Nephron progenitor cell (in vitro differentiated cells): ENCODE data around the gene WASF2.

ENCODE experiments used
- DNase-seq: peaks from one replicate; pipeline ENCODE4 v3.0.0; 2021
- H3K27ac Mint-ChIP-seq: 2 replicates; pipeline ENCODE4 v1.8.0; 2021; ENCODE audit warnings: mild to moderate bottlenecking, moderate library complexity, mixed read lengths
- H3K27me3 Mint-ChIP-seq: 2 replicates; pipeline ENCODE4 v1.8.0; 2021; ENCODE audit warnings: mild to moderate bottlenecking, low read depth, mixed read lengths; ENCODE audit not compliant: poor library complexity
- H3K36me3 Mint-ChIP-seq: 2 replicates; pipeline ENCODE4 v1.8.0; 2021; ENCODE audit warnings: low read depth, mixed read lengths
- H3K4me1 Mint-ChIP-seq: 2 replicates; pipeline ENCODE4 v1.8.0; 2021; ENCODE audit warnings: mixed read lengths
- H3K4me3 Mint-ChIP-seq: 2 replicates; pipeline ENCODE4 v1.8.0; 2021; ENCODE audit warnings: mild to moderate bottlenecking, moderate library complexity, mixed read lengths
- H3K9me3 Mint-ChIP-seq: 2 replicates; pipeline ENCODE4 v1.8.0; 2021; ENCODE audit warnings: mild to moderate bottlenecking, moderate library complexity, mixed read lengths
- CTCF ChIP-seq: fragments of 200-600 bp; sonication (generic); IDR thresholded peaks from 2 replicates; pipeline ENCODE4 v1.5.0; 2021; ENCODE audit warnings: antibody characterized with exemption

The WASF2 gene

GRCh38 chr1:27361044-27361402 is 128.9 kb downstream of the WASF2 start:
- peaks cover 40% of the 10 kb centered on the region for H3K27me3 Mint-ChIP-seq

GRCh38 chr1:27360159-27361043 is 129.6 kb downstream of the WASF2 start:
- Mint-ChIP-seq H3K27ac (no peak overlapping the region), H3K36me3 (peaks cover 9% of the 10 kb centered on the region), H3K27me3 (peaks cover 40% of the 10 kb centered on the region), H3K4me1 (peaks cover 63% of the 10 kb centered on the region), H3K9me3 (no peaks in the 10 kb centered on the region), H3K4me3 (peak overlapping the region; percentile 75)
- no peak for TF ChIP-seq CTCF
- peak; percentile 59 for DNase-seq

More at GRCh38 chr1:27361044-27361402, 128.9 kb downstream of the WASF2 start:
- H3K4me1 Mint-ChIP-seq: peaks cover 64% of the 10 kb centered on the region
- no peak for TF ChIP-seq CTCF
- DNase-seq: no peak
- H3K27ac Mint-ChIP-seq: no peak overlapping the region
- peak overlapping the region; percentile 75 for H3K4me3 Mint-ChIP-seq
- H3K36me3 Mint-ChIP-seq: peaks cover 5% of the 10 kb centered on the region
- H3K9me3 Mint-ChIP-seq: no peaks in the 10 kb centered on the region

GRCh38 chr1:27359822-27360158 is 130.2 kb downstream of the WASF2 start:
- peaks cover 45% of the 10 kb centered on the region for H3K27me3 Mint-ChIP-seq
- H3K9me3 Mint-ChIP-seq: no peaks in the 10 kb centered on the region
- H3K36me3 Mint-ChIP-seq: peaks cover 10% of the 10 kb centered on the region
- H3K27ac Mint-ChIP-seq: no peak overlapping the region
- DNase-seq: no peak
- H3K4me3 Mint-ChIP-seq: peak overlapping the region; percentile 75
- H3K4me1 Mint-ChIP-seq: peaks cover 61% of the 10 kb centered on the region
- TF ChIP-seq CTCF: no peak

GRCh38 chr1:27358928-27359313 is 131.0 kb downstream of the WASF2 start:
- no peak for DNase-seq
- TF ChIP-seq CTCF: no peak
- peaks cover 54% of the 10 kb centered on the region for H3K4me1 Mint-ChIP-seq
- no peaks in the 10 kb centered on the region for H3K9me3 Mint-ChIP-seq
- no peak overlapping the region for H3K27ac Mint-ChIP-seq
- H3K4me3 Mint-ChIP-seq: peak overlapping the region; percentile 3
- H3K36me3 Mint-ChIP-seq: peaks cover 10% of the 10 kb centered on the region
- H3K27me3 Mint-ChIP-seq: peaks cover 42% of the 10 kb centered on the region

GRCh38 chr1:27358038-27358927 is 131.7 kb downstream of the WASF2 start:
- peaks cover 52% of the 10 kb centered on the region for H3K4me1 Mint-ChIP-seq
- no peak for DNase-seq
- H3K27ac Mint-ChIP-seq: no peak overlapping the region
- H3K27me3 Mint-ChIP-seq: peaks cover 42% of the 10 kb centered on the region
- peaks cover 10% of the 10 kb centered on the region for H3K36me3 Mint-ChIP-seq
- no peaks in the 10 kb centered on the region for H3K9me3 Mint-ChIP-seq
- no peak for TF ChIP-seq CTCF
- H3K4me3 Mint-ChIP-seq: no peak overlapping the region
